ENCODE data around the gene JPH4. TPM values are rescaled to one million over a fixed set of nuclear protein-coding genes. Genes with fewer than 3 reads are reported as not detected.

JPH4 gene
- total and polyA plus RNA-seq, 8 donors, result 0.12 to 1.3 (median 0.41) TPM

- peaks cover 0 to 21% (median 13%) of the 10 kb centered on the region in 3 donors for H3K4me1 ChIP-seq
- no peak for ATAC-seq
- intact Hi-C loops (cut with DNase I), result no loop called here
- DNase-seq, result peak in 1 of 6 donors; percentile 1
- H3K27me3 ChIP-seq, result no peaks in the 10 kb centered on the region
- H3K27ac ChIP-seq, result peak overlapping the region in 1 of 4 donors; percentile 82
- TF ChIP-seq CTCF (IDR thresholded peaks at IDR 0.05), result no peak
- H3K4me3 ChIP-seq, result no peak overlapping the region
- no peaks in the 10 kb centered on the region for H3K36me3 ChIP-seq
- 56 to 58% methylated on average over 4 of the region's 4 CpGs for whole genome bisulfite sequencing, 2 donors
- H3K9me3 ChIP-seq, result no peaks in the 10 kb centered on the region
- no peak for FAIRE-seq
These were observed 44.4 kb upstream of the JPH4 start for GRCh38 chr14:23622990-23623389.

DNA sequence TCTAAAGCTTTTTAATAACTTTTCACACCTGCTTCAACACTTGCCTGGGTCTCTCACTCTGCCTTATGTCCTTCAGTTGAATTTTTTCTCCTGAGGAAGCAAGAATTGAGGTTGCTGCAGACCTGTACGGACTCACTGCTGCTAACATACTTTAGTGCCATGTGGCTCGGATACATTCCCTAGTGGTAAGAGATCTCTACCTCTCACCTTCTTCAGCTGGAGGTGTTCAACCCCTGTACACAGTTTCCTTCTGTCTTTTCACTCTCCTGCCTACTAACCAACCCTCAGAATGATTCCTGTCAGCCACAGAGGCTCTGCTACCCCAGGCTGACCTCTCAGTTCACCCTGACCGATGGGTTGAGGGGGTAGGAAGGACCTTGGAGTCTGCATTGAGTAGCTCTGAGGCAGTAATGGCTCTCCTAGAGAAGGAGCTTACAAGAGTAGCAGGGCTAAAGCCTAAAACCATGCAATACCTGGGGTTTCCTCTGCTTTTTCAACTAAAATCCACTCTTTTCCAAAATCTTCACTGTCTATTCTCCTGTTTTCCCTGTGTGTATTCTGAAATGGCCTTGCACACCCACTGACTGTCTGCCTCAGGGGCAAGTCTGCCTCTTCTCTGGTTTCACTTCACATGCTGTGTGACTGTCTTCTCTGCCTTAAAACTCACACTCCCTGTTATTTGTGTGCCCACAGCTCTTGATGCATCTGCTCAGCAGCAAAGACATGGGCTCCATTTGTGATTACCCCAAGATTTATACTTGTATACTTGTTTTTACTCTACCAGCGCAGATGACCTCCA is 43.5 kb upstream of the JPH4 start:
- intact Hi-C loops (cut with DNase I), result no loop called here
- DNase-seq (peak in 1 of 6 donors; percentile 10), ATAC-seq (peak; percentile 63 to 76 (median 74)), FAIRE-seq (no peak)
- WGBS, 2 donors, result 52 to 56% methylated on average over 4 of the region's 4 CpGs
- Histone ChIP-seq H3K4me1 (peaks cover 0 to 21% (median 13%) of the 10 kb centered on the region in 3 donors), H3K27ac (peak overlapping the region; percentile 33 to 82 (median 75)), H3K4me3 (peak overlapping the region in 1 of 4 donors; percentile 6), H3K27me3 (no peaks in the 10 kb centered on the region), H3K9me3 (no peaks in the 10 kb centered on the region), H3K36me3 (no peaks in the 10 kb centered on the region)
- no peak for TF ChIP-seq CTCF (IDR thresholded peaks at IDR 0.05)

DNA sequence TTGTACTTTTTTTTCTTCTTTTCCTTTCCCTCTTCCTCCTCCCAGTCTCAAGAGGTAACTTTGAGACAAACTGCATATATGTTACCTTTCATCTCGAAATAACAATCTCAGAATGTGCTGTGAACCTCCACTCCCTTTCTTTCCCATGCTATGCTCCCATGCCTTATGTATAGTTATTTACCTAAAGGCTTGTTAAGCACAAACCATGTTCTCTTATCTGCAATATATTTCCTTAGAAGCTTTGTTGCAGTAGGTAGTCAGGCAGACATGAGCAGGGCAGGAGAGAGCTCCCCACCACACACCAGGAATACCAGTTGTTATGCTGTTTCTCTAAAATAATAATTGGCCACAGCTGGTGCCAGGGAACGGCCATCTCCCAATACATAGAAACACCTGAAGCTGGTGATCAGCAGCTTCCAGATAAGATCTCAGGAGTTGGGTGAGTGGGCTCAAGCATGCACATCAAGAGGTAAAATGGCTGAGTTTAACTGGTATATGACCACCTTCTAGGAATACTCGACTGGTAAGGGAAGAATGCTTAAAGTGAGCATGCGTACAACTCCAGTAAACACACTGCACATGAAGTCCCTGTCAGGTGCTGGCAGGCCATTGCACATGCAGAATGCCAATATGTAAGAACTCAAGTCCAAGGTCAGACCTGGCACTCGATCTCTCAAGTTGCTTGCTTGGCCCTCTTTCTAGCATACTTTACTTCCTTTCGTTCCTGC is 42.8 kb upstream of the JPH4 start:
- FAIRE-seq, result no peak
- Histone ChIP-seq H3K36me3 (no peaks in the 10 kb centered on the region), H3K27ac (peak overlapping the region; percentile 33 to 82 (median 75)), H3K4me3 (no peak overlapping the region), H3K9me3 (no peaks in the 10 kb centered on the region), H3K27me3 (no peaks in the 10 kb centered on the region), H3K4me1 (peaks cover 0 to 21% (median 13%) of the 10 kb centered on the region in 3 donors)
- ATAC-seq, result peak; percentile 92 to 96 (median 94)
- intact Hi-C loops (cut with DNase I), result no loop called here
- no peak for TF ChIP-seq CTCF (IDR thresholded peaks at IDR 0.05)
- DNase-seq, result peak in 4 of 6 donors; percentile 59 to 84 (median 70)
- 23 to 27% methylated on average over 6 of the region's 6 CpGs for WGBS, 2 donors

GRCh38 chr14:23620177-23620702 is 41.6 kb upstream of the JPH4 start:
- intact Hi-C loops (cut with DNase I), result no loop called here
- no peak for ATAC-seq

More at GRCh38 chr14:23620177-23620702, 41.6 kb upstream of the JPH4 start:
- Histone ChIP-seq H3K27ac (no peak overlapping the region), H3K9me3 (no peaks in the 10 kb centered on the region), H3K4me1 (peaks cover under 1 to 21% (median 13%) of the 10 kb centered on the region in 3 donors), H3K4me3 (no peak overlapping the region), H3K36me3 (no peaks in the 10 kb centered on the region), H3K27me3 (no peaks in the 10 kb centered on the region)
- DNase-seq, result no peak
- no peak for FAIRE-seq
- WGBS, 2 donors, result 87 to 96% methylated on average over 3 of the region's 3 CpGs
- TF ChIP-seq CTCF (IDR thresholded peaks at IDR 0.05), result no peak

Measured in pancreas (tissue), 10 donors.